Stimulated activated CD8-positive, alpha-beta memory T cell treated with anti-CD3 and anti-CD28 coated beads, Interleukin-7, amount 100 ng/mL, for 1 hour (primary cell): ENCODE measurements around the gene ETV6.

Experiments
- DNase-seq, 2 donors: peaks; one replicate each; pipeline ENCODE4 v3.0.0-alpha.2; 2020; ENCODE audit warnings: low read depth in 2 of 2

The ETV6 gene

DNA sequence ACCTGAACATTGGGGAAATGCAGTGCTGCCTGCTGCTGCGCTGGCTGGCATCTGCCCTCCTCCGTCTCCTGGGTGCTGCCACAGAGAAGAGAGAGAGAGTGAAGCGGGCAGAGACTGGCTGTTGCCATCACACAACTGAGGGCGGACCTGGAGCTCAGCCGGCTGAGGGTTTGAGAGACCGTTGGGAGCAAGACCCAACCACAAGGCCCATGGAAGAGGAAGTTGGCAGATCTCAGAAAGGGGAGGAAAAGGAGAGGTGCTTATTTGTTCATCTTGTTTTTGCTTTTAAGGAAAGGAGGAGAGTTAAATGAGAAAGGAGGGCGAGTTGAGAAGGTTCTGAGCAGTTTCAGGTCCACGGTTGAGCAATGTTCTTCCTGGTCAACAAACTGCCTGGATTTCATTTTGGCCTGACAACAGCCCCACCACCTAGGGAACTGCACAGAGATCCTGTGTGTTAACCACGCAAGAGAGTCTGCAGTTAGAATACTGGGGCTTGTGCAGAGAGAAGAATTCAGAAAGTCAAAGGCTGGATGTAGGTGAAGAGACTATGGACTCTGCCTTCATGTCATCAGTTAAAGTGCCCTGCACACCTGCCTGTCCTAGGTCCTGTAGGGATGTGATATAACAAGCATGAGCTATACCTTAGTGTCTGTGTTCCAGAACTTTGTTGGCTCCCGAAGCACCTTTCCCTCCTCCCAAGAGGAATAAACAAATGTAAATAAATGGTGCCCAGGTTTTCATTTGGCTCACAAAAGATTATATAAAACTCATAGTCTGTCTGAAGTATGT lies 124.6 kb downstream of the ETV6 start:
- no peak for DNase-seq

DNA sequence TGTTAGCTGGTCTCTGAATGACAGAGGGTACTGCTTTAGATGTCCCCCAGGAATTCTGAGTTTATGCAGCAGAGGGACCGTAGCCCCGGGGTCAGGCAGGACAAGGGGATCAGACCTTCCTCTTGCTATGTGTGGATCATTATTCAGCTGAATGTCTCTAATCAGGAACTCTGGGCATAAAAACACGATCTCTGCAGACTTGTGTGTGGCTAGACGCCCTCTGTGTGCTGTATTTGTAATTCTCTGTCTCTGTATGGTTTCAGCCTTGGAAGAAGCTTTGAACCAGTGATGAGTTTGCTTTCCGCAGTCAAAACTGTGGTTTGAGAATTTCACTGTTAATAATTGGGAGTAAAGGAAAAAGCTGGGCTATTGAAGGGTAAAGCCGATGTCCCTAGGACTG lies 125.3 kb downstream of the ETV6 start:
- no peak for DNase-seq

DNA sequence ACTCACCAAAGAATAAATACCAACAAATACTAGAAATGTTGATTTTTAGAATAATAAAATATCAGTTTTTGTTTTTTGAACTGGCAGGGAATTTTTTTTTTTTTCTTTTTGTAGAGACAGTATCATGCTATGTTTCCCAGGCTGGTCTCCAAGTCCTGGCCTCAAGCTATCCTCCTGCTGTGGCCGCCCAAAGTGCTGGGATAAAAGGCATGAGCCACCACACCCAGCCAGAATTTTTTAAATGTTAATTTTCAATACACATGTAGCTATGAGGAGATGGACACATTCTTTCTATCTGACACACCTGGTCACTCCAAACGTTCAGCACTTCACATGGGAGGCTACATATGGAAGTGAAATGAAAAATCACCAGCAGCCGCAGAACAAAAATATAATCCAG lies 126.8 kb downstream of the ETV6 start:
- DNase-seq: no peak

DNA sequence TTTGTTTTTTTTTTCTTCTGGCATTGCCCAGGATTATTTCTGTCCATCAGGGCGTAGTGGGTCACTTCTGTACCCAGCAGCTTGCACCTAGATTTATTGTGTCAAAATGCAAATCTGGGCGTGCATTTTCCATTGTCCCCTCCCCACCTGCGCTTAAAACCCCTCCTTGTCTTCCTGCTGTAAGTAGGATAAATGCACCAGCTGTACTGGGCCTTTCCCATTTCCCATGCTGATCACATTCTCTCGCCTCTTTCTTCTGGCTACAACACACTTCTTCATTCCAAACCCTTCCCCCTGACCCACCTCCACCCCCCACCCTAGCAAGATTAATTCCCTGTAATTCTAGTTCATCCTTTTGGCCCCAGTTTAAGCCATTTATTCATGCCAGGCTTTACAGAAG lies 128.0 kb downstream of the ETV6 start:
- no peak for DNase-seq

DNA sequence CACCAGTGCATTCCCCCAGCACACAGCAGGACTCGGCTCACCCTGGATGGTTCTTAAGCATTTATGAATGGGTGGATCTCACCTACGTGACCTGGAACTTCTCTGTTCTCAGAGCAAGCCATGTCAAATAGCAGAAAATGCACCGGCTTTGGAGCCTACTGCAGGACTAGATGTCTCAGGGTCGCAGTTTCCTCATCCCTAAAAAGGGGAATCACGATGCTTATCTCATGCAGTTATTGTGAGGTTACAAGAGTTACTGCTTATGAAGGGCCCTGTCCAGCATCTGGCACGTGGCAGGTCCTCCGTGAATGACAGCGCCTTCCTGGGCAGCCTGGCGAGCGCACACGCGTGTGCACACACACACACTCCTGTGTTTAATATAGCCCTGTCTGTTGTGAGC lies 128.5 kb downstream of the ETV6 start:
- DNase-seq: no peak

DNA sequence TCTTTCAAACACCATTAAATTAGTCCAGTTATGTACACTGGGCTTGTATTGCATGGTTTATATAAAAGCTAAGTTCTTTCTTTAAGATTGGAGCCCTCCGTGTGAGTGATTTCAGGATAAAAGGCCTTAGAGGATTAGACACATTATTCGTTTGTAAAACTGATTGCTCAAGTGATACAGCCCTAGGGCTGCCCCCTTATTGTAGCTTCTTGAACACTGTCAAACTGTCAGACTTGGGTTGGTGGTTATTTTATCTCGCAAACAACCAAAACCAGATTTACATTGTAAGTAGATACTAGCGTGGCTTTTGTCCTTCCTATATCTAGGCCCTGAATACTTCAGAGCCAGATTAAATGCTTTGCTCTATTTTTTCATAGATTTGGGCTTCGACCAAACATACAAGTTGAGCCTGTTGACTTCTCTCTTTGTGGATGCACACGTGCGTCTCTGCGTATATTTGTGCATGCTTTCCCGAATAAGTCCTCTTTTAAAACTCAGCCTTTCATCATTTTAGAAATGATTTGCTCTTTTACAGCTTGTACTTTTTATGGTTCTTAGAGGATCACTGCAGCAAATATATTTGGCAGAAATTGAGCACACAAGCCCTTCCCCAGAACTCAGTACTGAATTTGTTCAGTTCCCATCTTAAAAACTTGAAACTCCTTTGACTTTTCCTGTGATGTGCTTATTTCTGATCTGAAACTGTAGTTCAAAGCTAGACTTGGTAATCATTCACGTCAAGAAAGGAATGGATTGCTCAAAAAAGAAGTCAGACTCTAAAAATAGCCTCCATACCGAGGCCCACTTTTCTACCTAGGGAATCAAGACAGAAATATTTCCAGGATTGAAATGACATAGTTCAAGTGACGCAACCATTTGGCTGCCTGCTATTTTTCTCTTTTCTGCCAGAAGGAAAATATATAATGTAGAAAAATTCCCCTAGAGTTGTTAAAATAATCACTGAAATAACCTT lies 129.5 kb downstream of the ETV6 start:
- no peak for DNase-seq

DNA sequence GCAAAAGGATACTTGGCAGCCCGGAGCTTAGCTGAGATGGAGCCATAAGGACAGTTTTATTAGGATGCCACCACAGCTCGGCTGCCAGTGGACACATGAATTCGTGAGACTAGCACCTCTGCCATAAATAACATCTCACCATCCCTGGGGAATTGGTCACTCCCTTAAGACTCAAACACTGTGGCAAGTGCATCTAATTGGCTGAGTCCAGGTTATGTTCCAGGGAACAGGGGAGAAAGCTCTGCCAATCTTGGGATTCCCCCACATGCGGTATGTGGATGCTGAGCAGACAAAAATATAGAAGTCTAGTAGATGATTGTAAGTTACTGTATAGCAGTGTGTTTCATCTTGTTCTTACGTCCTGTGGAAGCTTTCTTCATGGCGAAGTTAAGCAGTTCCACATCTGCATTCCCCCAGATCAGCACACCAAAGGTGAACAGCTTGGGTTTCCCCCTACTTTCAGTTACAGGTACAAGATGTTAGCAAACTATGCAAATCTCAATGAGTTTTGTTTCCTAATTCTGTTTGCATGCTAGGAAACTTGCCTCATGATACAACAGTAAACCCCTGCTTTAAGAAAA lies 131.1 kb downstream of the ETV6 start:
- no peak for DNase-seq

DNA sequence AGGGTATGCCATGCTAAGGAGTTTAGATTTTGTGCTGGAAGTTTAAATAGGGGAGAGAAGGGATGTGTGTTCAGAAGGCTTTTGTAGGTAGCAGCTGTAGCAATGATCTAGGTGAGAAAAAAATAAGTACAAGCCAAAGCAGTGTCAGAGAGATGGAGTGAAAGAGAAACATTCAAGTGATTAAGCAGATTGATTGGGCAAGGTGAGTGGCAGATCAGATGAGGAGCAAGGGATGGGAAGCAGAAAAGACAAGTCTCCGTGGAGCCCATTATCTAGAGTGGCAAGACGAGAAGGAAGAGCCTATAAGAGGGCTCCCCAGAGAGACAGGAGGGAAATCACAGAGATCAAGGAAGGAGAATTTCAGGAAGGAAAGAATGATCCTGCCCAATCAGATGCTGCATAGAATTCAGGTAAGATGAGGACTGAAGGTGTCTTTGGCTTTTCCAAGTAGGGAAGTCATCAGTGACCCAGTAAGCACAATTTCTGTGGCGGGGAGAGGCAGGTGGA lies 133.5 kb downstream of the ETV6 start:
- DNase-seq: no peak

DNA sequence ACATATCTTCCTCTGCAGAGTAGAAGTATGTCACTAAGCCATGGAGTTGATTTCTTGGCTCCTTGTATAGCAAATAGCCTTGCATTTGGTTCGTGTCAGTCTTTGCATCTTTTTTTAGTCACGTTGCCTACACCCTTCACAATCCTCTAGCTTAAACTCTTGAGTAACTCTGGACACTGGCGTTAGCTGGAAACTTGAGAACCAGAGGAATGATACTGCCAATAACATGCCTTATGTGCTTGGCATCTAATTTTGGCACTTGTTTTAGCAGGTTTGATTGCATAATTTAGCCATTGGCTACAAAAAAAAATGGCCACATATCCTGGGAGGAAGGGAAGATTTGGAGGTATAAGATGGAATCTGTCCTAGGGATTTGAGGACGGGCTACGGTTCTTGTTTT lies 136.2 kb downstream of the ETV6 start:
- DNase-seq: no peak

DNA sequence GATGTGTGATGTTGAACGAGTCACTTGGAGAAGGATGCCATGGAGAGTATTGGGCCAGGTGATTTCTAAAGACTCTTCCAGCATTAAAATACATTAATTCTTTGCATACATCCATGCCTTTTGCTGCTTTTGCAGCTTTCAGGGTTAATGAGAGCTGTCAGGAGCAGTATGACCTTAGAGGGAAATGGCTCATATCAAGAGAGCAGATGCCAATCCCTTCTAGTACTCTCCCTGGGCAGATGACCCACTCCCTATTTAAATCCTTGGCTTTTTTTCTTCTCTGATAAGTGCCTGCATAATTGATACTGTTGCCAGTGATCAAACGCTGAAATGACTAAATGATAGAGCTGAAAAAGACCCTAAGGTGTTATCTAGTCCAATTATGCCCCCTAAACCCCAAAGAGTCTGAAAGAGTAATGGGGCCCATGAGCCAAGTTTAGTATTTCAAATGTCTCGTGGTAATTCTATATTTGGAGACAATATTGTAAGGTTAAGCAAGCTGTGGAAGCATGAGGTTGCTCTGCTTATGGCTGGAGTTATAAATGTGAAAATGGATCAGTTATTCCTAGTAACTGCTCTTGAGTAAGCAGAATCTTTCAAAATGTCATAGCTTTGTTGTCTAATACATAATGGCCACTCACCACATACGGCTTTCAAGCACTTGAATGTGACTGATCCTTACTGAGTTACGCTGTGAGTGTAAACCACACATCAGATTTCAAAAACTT lies 137.3 kb downstream of the ETV6 start:
- no peak for DNase-seq

DNA sequence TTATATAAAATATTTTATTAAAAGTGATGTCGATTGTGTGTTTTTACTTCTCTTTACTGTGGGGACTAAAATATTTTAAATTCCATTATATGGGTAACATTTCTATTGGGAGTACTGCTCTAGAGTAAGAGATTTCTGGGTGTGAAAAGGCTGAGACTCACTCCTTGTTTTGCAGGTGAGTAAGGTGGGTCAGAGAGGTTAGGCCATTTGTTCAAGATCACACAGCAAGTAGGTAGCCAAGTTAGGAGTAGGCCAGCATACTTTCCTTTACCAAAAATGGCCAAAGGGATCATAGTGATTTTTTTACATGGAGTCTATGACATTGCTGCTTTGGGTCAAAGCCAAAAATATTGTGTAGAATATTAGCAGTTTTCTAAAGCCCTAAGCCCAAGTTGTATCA lies 138.0 kb downstream of the ETV6 start:
- no peak for DNase-seq

DNA sequence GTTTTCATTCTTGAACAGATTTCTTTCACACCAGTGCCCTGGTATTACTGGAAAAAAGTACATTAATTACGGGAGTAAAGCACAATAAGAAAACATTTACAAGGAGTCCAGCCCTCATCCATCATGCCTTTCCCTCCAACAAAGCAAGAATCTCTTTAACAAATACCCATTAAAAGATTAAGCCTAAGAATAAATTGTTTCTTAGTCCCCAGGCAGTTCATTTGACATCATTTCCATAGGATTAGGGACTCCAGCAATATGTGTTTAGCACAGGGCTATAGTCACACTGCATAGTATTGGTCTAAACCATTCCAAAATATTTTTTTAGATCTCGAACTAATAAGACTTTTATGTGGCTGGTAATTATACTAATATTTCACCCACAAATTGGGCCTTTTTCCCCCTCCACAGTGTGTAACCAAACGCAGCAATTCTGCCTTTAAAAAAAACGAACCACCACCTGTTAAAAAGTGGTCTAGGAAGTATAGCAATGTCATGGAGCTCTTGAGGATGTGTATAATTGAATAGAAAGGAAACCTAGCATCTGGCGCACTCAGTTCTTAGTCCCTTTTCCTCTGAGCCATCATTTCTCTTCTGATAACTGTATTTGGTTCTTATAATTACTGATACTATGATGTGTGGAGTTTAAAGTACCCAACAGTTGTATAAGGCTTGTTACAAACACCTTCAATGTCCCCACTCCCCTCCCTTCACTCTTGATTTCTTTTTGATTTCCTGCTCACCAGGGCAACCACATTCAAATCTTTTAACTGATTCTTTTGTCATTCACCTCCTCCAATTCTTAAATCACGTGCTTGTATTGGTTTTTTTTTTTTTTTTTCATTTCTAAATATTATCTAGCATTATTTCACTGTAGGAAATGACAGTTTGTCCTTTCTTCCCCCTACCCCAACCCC lies 138.7 kb downstream of the ETV6 start:
- no peak for DNase-seq

DNA sequence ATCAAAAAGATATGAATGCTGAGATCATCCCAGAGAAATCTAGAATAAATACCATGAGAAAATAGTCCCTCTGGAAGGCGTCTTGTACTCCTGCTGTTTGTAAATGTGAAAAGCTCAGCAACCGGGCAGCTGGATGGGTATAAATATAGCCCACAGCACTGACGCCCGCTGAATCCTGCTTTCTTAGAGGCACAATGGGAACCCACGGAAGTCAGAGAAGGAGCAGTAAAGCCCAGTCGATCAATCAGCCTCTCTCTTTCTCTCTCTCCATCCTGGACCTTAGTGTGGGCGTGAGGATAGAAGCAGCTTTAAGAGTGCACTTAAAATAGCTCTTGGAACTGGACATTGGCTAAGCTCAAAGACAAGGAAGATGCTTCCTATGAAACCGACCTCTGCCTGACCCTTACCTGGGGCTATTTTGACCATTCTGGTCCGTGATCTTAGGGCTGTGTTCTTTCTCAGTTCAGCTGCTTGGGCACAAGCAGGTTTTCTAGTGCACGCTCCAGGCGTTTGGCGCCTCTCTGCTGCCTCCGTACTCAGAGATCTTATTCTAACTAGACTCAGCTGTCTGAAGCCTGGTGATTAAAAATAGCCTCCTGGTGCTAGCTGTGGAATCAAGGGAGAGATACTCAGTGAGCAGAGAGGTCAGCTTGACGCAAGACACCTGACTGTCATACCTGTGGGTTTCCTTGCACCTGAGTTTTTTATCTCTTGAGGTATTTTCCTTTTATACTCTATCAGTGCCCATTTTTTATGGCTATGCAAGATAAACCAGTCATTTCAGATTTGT lies 144.6 kb downstream of the ETV6 start:
- no peak for DNase-seq

DNA sequence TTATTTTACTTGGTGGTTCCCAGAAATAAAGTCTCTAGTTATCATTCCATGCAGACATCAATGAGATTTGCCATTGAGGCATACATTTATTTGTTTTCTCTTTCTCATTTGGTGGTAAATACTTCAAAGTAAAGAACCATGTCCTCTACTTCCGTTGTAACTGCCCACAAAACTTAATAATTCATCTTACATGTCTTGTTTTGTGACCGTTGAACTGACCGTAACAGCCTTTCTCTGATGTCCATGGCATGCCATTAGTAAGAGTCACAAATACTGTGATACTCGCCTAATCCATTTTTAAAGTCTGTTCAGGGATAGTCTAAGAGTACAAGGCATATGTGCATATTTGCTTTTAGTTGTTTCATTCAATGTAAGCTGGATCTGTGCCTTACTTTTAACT lies 145.3 kb downstream of the ETV6 start:
- DNase-seq: no peak

DNA sequence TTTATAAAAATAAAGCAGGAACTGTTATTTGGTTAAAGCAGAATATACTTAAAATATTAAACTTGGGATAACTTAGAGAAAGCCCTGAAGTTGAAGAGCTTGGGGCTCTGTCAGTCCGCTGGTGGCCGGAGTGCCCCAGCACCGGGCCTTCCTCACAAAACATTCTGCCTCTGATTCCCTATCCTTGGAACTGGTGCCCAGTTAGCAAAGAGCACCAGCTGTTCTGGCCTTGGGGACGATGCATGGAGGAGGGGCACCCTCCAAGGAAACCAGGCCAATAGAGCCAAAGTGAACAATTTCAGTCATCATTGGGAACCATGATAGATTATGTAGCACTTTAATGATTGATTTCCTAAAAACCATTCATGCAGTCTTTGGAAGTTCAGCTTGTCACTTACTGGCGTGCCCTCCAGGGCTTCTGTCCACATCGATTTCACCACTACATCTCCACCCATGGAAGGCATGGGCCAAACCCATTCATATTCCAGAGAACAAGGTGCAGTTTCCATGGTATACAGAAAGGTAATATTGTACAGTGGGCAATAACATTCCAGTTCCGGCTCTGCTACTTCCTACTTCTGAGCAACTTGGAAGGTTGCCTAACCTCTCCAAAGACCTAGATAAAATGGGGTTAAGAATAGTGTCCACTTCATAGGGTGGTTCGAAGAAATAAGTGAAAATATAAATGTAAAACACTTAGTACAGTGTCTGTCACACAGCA lies 145.9 kb downstream of the ETV6 start:
- DNase-seq: no peak

DNA sequence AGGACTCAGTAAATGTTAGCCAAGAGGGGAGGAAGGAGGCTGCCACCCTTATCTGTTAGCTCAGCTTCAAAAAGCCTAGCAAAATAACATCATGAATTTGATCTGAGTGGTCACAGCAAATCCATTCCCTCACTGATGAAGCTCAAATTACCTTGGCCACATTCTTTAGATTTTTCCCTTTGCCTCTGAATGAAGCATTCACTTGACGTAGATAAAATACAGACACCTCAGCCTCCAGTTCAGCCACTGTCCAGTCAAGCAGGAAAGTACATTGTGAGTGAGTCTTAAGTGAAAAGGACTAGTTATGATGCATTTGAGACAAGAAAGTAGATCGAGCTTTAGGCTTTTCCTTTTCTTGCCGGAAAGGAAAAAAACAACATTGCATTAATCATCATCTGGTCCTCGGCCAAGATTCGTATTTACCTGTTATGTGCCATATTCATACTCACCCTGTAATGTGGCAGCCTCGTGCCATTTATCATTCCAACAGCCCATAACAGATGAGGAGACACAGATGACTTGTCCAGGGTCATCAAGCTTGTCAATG lies 146.5 kb downstream of the ETV6 start:
- no peak for DNase-seq

DNA sequence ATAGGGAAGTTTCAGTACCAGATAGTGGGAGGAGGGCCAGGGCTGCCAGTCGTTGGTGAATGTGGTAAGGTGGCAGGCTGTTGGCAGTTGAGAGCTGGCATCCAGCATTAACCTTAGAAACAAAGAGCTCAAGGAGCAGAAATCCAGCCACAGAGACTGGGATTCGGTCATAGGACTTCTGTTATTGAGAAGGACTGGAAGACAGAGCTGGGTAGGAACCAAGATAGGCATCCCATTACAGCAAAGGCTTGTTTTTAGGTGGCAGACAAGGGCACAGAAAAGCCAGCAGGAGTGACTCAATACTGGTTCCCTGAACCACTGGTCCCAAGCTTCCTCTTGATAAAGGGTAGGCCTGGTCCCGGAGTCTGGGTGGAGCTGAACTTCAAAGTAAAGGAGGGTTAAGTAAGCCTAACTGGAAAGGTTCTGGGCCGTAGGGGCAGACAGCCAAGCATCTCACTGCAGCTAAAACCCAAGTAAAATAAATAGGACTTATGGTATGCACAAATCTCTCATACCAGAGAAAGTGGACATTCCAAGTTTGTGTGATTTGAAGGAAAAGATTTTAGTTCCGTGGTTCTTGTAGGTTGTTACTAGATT lies 147.9 kb downstream of the ETV6 start:
- no peak for DNase-seq

DNA sequence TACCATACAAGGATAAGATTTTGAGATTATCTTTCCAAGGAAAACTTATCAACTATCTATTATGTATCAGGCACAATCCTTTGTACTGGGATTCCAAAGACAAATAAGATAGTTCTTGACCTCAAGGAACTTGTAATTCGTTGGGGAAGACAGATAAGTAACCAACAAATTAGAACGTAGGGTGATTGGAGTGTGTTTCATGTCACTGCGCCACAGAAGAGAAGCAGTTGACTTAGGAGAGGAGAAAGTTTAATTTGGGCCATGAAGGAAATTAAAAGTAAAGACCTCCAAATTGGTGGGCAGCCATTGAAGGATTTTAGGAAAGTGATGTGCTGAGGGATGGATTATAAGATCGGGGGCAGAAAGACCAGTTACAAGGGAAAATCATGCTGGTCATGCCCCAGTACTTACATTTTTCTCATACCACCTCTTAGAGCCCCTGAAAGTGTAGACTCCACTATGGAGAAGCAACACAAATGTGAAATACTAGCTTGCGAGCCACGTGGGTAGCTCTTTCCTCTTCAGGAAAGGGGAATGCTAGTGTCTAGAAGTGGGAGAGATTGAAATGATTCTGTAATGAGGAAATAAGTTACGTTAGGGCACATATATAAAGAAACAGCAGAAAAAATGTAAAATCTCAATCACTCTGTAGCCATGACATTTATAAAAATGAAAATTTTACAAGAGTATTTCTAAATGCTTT lies 148.7 kb downstream of the ETV6 start:
- no peak for DNase-seq
